NCI-H82 treated with DMSO at 0.1 percent for 48 hours (cell line): ENCODE data around the gene EMC10.

ENCODE experiments used
- DNase-seq: peaks from one replicate; lab custom pipeline; 2025; ENCODE audit not compliant: unreplicated experiment; lab: John Stamatoyannopoulos, UW

The EMC10 gene

DNA sequence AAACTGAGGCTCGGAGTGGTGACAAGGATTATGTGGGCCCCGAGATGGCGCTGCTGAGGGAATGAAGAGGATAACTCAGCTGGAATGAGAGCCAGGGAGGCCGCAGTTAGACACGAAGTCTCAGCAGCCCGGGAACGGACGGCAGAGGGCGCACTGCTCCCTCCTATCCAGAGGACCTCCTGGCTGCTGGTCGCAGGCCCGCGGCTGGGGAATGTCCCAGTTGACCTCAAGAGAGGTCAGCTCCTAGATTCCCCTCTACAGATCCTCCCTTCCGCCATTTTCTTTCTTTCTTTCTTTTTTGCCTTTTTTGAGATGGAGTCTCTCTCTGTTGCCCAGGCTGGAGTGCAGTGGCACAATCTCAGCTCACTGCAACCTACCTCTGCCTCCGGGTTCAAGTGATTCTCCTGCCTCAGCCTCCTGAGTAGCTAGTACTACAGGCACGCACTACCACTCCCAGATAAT, 61.5 kb downstream of the EMC10 start:
- DNase-seq: peak; percentile 5
